Breast epithelium (tissue), 4 donors: ENCODE measurements around the gene APBA3. TPM values are rescaled to one million over a fixed set of nuclear protein-coding genes. Genes with fewer than 3 reads are reported as not detected.

Source experiments
- DNase-seq, 2 donors: peaks; one replicate each; pipeline ENCODE4 v3.0.0-alpha.2; 2019; ENCODE audit warnings: low spot score in 2 of 2
- H3K27ac ChIP-seq, 2 donors: fragments of 200-600 bp; sonication (generic) in 1 of 2; one replicate each; pipeline ENCODE4 v1.5.1; 2016 to 2019; ENCODE audit warnings: mild to moderate bottlenecking in 1 of 2
- H3K27me3 ChIP-seq, 2 donors: fragments of 200-600 bp; sonication (generic) in 1 of 2; one replicate each; pipeline versions ENCODE4 v1.5.1 to v1.6.0; 2017 to 2019; ENCODE audit warnings: control low read depth in 1 of 2, mild to moderate bottlenecking in 1 of 2
- H3K36me3 ChIP-seq: fragments of 200-600 bp; one replicate; pipeline ENCODE4 v1.5.1; 2019
- H3K4me1 ChIP-seq, 2 donors: fragments of 200-600 bp; sonication (generic); one replicate each; pipeline ENCODE4 v1.5.1; 2016 to 2019; ENCODE audit warnings: control low read depth in 1 of 2
- H3K4me3 ChIP-seq, 3 donors: fragments of 200-600 bp; sonication (generic); 1 replicate in 2 of 3; 2 replicates in 1 of 3; pipeline ENCODE4 v1.5.1; 2016 to 2019; ENCODE audit warnings: mild to moderate bottlenecking in 3 of 3, moderate library complexity in 2 of 3
- H3K9me3 ChIP-seq, 2 donors: fragments of 200-600 bp; sonication (generic) in 1 of 2; one replicate each; pipeline ENCODE4 v1.5.1; 2016 to 2019; ENCODE audit warnings: control low read depth in 1 of 2
- POLR2A ChIP-seq: fragments of 450-650 bp; IDR thresholded peaks from one replicate; pipeline ENCODE4 v1.6.1; 2016; ENCODE audit warnings: antibody characterized with exemption, mild to moderate bottlenecking, moderate library complexity
- POLR2AphosphoS5 ChIP-seq, 3 donors: sonication (generic); formaldehyde crosslinking; IDR thresholded peaks; one replicate each; pipeline ENCODE4 v1.6.1; 2017; ENCODE audit warnings: antibody characterized with exemption in 3 of 3
- intact Hi-C: fragments of 100-400 bp; cut with DNase I; formaldehyde crosslinking; loops from one replicate; pipeline ENCODE4 v1.15.1; 2023; ENCODE audit warnings: low total_unique reads
- total RNA-seq, 3 donors: library from RNA; depleted of rRNA; stranded (reverse); fragments of >200 nt; gene quantifications; one replicate each; pipeline ENCODE4 v1.1.0, GENCODE V29; 2016
- TF ChIP-seq, protein P1 (sequence below), 3 donors: fragments of 450-650 bp; IDR thresholded peaks; one replicate each; pipeline ENCODE4 v1.5.1; 2016 to 2017; ENCODE audit warnings: antibody characterized with exemption in 3 of 3, mild to moderate bottlenecking in 3 of 3, moderate library complexity in 3 of 3

APBA3 gene
- total RNA-seq, 3 donors from 2014 or later, result 24.0 to 24.9 (median 24.6) TPM

DNA sequence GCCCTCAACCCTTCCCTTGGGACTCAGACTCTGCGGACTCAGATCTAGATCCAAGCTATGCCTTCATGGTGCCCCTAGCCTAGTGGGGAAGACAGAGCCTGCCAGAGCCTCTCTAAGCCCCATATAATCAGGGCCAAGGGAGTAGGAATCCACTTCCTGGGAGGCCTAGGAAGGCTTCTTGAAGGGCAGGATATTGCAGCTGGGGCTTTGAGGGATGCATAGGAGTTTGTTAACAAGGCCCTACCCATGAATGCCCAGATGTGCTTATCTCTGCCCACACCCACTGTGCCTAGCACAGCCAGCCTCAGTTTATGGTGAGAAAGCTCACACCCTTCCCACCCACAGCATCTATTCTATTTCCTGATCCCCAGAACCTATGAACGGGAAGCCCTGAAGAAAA lies 11.3 kb downstream of the APBA3 start:
- no peaks in the 10 kb centered on the region for H3K9me3 ChIP-seq
- no peaks in the 10 kb centered on the region for H3K27me3 ChIP-seq
- no peaks in the 10 kb centered on the region for H3K4me1 ChIP-seq
- DNase-seq, result no peak
- no peak overlapping the region for H3K4me3 ChIP-seq
- TF ChIP-seq, protein P1, sequence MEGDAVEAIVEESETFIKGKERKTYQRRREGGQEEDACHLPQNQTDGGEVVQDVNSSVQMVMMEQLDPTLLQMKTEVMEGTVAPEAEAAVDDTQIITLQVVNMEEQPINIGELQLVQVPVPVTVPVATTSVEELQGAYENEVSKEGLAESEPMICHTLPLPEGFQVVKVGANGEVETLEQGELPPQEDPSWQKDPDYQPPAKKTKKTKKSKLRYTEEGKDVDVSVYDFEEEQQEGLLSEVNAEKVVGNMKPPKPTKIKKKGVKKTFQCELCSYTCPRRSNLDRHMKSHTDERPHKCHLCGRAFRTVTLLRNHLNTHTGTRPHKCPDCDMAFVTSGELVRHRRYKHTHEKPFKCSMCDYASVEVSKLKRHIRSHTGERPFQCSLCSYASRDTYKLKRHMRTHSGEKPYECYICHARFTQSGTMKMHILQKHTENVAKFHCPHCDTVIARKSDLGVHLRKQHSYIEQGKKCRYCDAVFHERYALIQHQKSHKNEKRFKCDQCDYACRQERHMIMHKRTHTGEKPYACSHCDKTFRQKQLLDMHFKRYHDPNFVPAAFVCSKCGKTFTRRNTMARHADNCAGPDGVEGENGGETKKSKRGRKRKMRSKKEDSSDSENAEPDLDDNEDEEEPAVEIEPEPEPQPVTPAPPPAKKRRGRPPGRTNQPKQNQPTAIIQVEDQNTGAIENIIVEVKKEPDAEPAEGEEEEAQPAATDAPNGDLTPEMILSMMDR (IDR thresholded peaks at IDR 0.05), result no peak
- no peak for TF ChIP-seq POLR2A
- no peak for TF ChIP-seq POLR2AphosphoS5 (IDR thresholded peaks at IDR 0.05)
- no peak overlapping the region for H3K27ac ChIP-seq
- intact Hi-C loops, result no loop called here
- H3K36me3 ChIP-seq, result no peaks in the 10 kb centered on the region

DNA sequence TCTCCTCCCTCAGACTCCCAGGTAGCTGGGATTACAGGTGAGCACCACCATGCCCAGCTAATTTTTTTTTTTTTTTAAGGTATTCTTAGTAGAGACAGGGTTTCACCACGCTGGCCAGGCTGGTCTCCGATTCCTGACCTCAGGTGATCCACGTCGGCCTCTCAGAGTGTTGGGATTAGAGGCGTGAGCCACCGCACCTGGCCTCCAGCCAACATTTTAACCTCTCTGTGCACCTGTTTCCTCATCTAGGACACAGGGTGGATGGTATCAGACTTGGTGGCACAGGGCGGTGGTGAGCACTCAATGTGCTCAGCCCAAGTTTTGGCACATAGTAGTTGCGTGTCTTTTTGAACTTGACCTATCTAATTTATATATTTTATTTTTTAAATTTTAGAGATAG lies 12.5 kb downstream of the APBA3 start:
- no peak for DNase-seq
- H3K27ac ChIP-seq, result no peak overlapping the region
- intact Hi-C loops, result no loop called here
- no peak overlapping the region for H3K4me3 ChIP-seq
- no peaks in the 10 kb centered on the region for H3K36me3 ChIP-seq
- H3K4me1 ChIP-seq, result no peaks in the 10 kb centered on the region
- H3K27me3 ChIP-seq, result no peaks in the 10 kb centered on the region
- H3K9me3 ChIP-seq, result no peaks in the 10 kb centered on the region
- TF ChIP-seq, protein P1 (IDR thresholded peaks at IDR 0.05), result no peak
- no peak for TF ChIP-seq POLR2AphosphoS5 (IDR thresholded peaks at IDR 0.05)
- no peak for TF ChIP-seq POLR2A

DNA sequence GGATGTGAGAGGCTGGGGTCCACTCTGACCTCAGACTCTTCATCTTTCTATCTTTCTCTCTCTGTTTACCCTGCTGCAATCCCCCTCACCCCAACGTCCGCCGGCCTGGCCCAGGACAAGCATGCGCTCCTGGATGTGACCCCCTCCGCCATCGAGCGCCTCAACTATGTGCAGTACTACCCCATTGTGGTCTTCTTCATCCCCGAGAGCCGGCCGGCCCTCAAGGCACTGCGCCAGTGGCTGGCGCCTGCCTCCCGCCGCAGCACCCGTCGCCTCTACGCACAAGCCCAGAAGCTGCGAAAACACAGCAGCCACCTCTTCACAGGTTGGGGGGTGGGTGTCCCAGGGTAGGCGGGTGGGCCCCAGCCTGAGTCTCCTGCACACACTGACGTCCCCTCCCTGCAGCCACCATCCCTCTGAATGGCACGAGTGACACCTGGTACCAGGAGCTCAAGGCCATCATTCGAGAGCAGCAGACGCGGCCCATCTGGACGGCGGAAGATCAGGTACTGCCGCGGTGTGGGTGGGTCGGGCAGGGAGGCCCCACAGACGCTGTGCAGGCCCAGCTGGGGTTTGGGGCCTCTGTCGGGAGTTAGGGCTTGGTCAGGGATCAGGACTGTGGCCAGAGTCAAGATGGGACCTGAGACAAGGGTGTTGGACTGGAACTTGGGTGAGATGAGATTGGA lies 15.0 kb downstream of the APBA3 start:
- intact Hi-C loops, result no loop called here

DNA sequence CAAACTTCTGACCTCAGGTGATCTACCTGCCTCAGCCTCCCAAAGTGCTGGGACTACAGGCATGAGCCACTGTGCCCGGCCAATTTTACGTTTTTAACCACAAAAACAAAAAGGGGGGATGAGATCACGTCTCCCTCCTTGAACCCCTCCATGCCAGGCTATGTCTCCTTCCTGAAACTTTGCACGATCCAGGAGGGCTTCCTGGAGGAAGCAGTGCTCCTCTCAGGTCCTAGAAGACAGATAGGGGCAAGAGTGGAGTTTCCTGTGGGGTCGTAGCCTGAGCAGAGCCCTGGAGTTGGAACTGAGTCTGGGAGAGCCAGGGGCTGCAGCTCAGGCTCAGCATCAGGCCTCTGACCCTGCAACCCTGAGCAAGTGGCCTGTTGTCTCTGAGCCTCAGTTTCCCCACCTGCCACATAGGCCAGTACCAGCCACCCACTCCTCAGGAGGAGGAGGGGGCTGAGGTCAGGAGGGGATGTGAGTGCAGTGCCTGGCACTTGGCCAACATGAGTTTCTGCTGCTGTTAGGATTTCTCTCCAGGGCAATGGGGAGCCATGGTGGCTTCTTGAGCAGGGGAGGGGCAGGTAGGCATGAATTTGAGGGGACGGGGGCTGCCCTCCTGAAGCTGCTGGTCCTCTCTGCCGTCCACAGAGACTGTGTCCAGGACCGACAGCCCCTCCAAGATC lies 16.0 kb downstream of the APBA3 start:
- Histone ChIP-seq H3K27ac (no peak overlapping the region), H3K36me3 (no peaks in the 10 kb centered on the region), H3K4me3 (no peak overlapping the region), H3K4me1 (no peaks in the 10 kb centered on the region), H3K27me3 (no peaks in the 10 kb centered on the region), H3K9me3 (no peaks in the 10 kb centered on the region)
- TF ChIP-seq, protein P1 (IDR thresholded peaks at IDR 0.05), result no peak
- intact Hi-C loops, result no loop called here
- no peak for DNase-seq

More for the DNA sequence above, 15.0 kb downstream of the APBA3 start:
- H3K4me1 ChIP-seq, result no peaks in the 10 kb centered on the region
- no peaks in the 10 kb centered on the region for H3K9me3 ChIP-seq
- no peak for DNase-seq
- no peaks in the 10 kb centered on the region for H3K36me3 ChIP-seq
- no peak overlapping the region for H3K4me3 ChIP-seq
- TF ChIP-seq POLR2AphosphoS5 (IDR thresholded peaks at IDR 0.05) (no peak), POLR2A (no peak)
- TF ChIP-seq, protein P1 (IDR thresholded peaks at IDR 0.05), result no peak
- H3K27ac ChIP-seq, result no peak overlapping the region
- H3K27me3 ChIP-seq, result no peaks in the 10 kb centered on the region

DNA sequence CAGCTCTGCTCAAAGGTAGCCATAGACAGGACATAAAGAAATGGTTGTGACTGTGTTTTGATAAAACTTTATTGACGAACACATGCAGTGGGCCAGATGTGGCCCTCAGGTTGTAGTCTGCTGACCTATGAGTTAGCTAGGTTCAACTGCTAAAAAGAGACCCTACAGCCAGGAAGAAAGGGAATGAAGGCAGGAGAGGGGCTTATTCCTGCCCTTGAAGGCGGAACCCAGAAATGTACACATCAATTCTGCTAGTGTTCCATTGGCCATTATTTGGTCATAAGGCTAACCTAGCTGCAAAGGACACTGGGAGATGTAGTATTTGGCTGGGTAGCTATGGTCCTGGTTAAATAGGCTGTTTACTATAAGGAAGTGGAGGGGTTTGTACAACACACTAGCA lies 18.0 kb downstream of the APBA3 start:
- H3K27me3 ChIP-seq, result no peaks in the 10 kb centered on the region
- no peaks in the 10 kb centered on the region for H3K4me1 ChIP-seq
- intact Hi-C loops, result no loop called here
- H3K27ac ChIP-seq, result no peak overlapping the region
- no peaks in the 10 kb centered on the region for H3K36me3 ChIP-seq
- TF ChIP-seq POLR2A (no peak), POLR2AphosphoS5 (IDR thresholded peaks at IDR 0.05) (no peak)
- TF ChIP-seq, protein P1 (IDR thresholded peaks at IDR 0.05), result no peak
- DNase-seq, result no peak
- no peak overlapping the region for H3K4me3 ChIP-seq
- H3K9me3 ChIP-seq, result no peaks in the 10 kb centered on the region
